Activated CD4-positive, alpha-beta T cell treated with anti-CD3 and anti-CD28 coated beads, Interleukin-2, amount 10 ng/mL, durations not matched to agents 24 days and 14 days (primary cell): ENCODE results near the gene PKDREJ. TPM values are rescaled to one million over a fixed set of nuclear protein-coding genes. Genes with fewer than 3 reads are reported as not detected.
A peak's percentile ranks its signal among the peaks of the same experiment; 100 is the strongest.
"Not testable (repeated sequence)": the region's sequence is repeated elsewhere in the genome, so short reads cannot be mapped to it uniquely, and the experiment has no call there.

Source experiments
- DNase-seq: peaks from one replicate; pipeline ENCODE4 v3.0.0; 2022
- H3K27ac Mint-ChIP-seq: one replicate; pipeline ENCODE4 v1.8.0; 2022; ENCODE audit warnings: mild to moderate bottlenecking, mixed read lengths
- H3K27me3 Mint-ChIP-seq: one replicate; pipeline ENCODE4 v1.8.0; 2022; ENCODE audit warnings: mixed read lengths
- H3K36me3 Mint-ChIP-seq: one replicate; pipeline ENCODE4 v1.8.0; 2022; ENCODE audit warnings: low read depth, mild to moderate bottlenecking, mixed read lengths
- H3K4me1 Mint-ChIP-seq: one replicate; pipeline ENCODE4 v1.8.0; 2021; ENCODE audit warnings: mixed read lengths
- H3K4me3 Mint-ChIP-seq: one replicate; pipeline ENCODE4 v1.8.0; 2022; ENCODE audit warnings: mild to moderate bottlenecking, moderate library complexity, mixed read lengths
- H3K9me3 Mint-ChIP-seq: one replicate; pipeline ENCODE4 v1.8.0; 2021; ENCODE audit warnings: mixed read lengths
- intact Hi-C: fragments of 100-400 bp; cut with micrococcal nuclease; formaldehyde crosslinking; loops from one replicate; pipeline ENCODE4 v1.15.1; 2023
- total RNA-seq: library from RNA; stranded (reverse); gene quantifications from 2 replicates; pipeline ENCODE4 v1.2.3, GENCODE V29; 2022

Gene PKDREJ
- total RNA-seq = not detected in 2 replicates

GRCh38 chr22:46263216-46263590 is at the start of gene PKDREJ:
Gene PKDREJ, minus strand, starts transcription at chr22:46263343. Its CDS starts 21 bp downstream, at chr22:46263322.
- peak within 1 kb of the TSS; percentile 53 for H3K4me3 Mint-ChIP-seq
- peaks cover 75% of the 10 kb centered on the region for H3K27me3 Mint-ChIP-seq
- no peak within 1 kb of the TSS for H3K27ac Mint-ChIP-seq
- peaks cover 13% of the 10 kb centered on the region for H3K9me3 Mint-ChIP-seq
- no peak for DNase-seq
- H3K36me3 Mint-ChIP-seq = peaks cover 12% of the 10 kb centered on the region
- intact Hi-C loops = no loop called here
- H3K4me1 Mint-ChIP-seq = peaks cover 8% of the 10 kb centered on the region

DNA sequence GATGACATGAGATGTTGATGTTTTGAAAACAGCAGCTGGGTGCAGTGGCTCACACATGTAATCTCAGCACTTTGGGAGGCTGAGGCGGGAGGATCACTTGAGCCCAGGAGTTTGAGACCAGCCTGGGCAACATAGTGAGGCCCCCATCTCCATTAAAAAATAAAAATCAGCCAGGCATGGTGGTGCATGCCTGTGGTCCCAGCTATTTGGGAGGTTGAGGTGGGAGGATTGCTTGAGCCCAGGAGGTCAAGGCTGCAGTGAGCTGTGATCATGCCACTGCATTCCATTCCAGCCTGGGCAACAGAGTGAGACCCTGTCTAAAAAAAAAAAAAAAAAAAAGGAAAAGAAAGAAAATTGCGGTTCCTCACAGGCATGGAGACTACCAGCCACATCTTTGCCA is 49.7 kb upstream of the PKDREJ start:
- H3K9me3 Mint-ChIP-seq, intact Hi-C loops, H3K27me3 Mint-ChIP-seq, H3K4me3 Mint-ChIP-seq, DNase-seq, H3K4me1 Mint-ChIP-seq, H3K27ac Mint-ChIP-seq: not testable (repeated sequence)
- peaks cover 39% of the 10 kb centered on the region for H3K36me3 Mint-ChIP-seq

GRCh38 chr22:46312056-46312455 is 48.9 kb upstream of the PKDREJ start:
- Mint-ChIP-seq H3K4me3 (no peak overlapping the region), H3K27ac (no peak overlapping the region), H3K4me1 (peaks cover 8% of the 10 kb centered on the region), H3K36me3 (peaks cover 34% of the 10 kb centered on the region), H3K9me3 (no peaks in the 10 kb centered on the region), H3K27me3 (no peaks in the 10 kb centered on the region)
- DNase-seq = no peak
- intact Hi-C loops = no loop called here

DNA sequence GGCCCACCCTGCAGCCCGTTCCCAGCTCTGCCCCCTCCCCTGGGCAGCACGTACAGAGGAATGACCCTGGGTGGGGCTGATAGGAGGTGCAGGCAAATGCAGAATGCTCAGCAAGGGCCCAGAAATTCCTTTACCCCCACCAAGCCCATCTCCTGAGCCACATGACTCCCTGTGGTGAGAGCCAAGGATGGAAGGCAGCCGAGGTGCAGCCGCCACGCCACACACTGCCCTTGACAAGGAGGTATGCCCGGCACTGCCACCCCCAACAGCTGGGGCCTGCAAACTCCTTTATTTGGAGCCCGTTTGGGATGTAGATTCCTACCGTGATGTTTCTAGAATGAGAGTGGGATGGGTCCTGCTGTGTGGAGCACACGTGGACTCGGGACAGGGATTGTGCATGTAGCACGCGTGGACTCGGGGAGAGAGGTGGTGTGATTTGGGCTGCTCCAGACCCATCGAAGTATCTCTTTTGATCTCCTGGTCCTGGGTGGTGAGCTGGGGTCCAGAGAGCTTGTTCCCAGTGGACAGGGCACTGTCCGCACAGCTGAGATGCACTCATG is 46.5 kb upstream of the PKDREJ start:
- Mint-ChIP-seq H3K36me3 (peaks cover 39% of the 10 kb centered on the region), H3K27ac (no peak overlapping the region), H3K9me3 (no peaks in the 10 kb centered on the region), H3K4me3 (no peak overlapping the region), H3K4me1 (peaks cover 12% of the 10 kb centered on the region), H3K27me3 (no peaks in the 10 kb centered on the region)
- intact Hi-C loops = no loop called here
- DNase-seq = no peak

- DNase-seq = no peak
- Mint-ChIP-seq H3K4me3 (no peak overlapping the region), H3K27ac (no peak overlapping the region), H3K9me3 (no peaks in the 10 kb centered on the region), H3K4me1 (peaks cover 19% of the 10 kb centered on the region), H3K27me3 (no peaks in the 10 kb centered on the region), H3K36me3 (peaks cover 46% of the 10 kb centered on the region)
- intact Hi-C loops = no loop called here
Observed at GRCh38 chr22:46308283-46308988, 45.3 kb upstream of the PKDREJ start.

- intact Hi-C loops = no loop called here
- Mint-ChIP-seq H3K4me1 (peaks cover 36% of the 10 kb centered on the region), H3K36me3 (peaks cover 47% of the 10 kb centered on the region)
Observed at GRCh38 chr22:46303347-46303965, 40.3 kb upstream of the PKDREJ start.

GRCh38 chr22:46300491-46300890 is 37.3 kb upstream of the PKDREJ start:
- H3K4me1 Mint-ChIP-seq = peaks cover 44% of the 10 kb centered on the region
- no peak overlapping the region for H3K4me3 Mint-ChIP-seq
- DNase-seq = no peak
- H3K9me3 Mint-ChIP-seq = no peaks in the 10 kb centered on the region
- no peak overlapping the region for H3K27ac Mint-ChIP-seq
- intact Hi-C loops = no loop called here
- no peaks in the 10 kb centered on the region for H3K27me3 Mint-ChIP-seq
- H3K36me3 Mint-ChIP-seq = peaks cover 43% of the 10 kb centered on the region

More at GRCh38 chr22:46303347-46303965, 40.3 kb upstream of the PKDREJ start:
- Mint-ChIP-seq H3K27me3 (no peaks in the 10 kb centered on the region), H3K9me3 (no peaks in the 10 kb centered on the region), H3K27ac (peak overlapping the region; percentile 30), H3K4me3 (peak overlapping the region; percentile 1)
- no peak for DNase-seq

DNA sequence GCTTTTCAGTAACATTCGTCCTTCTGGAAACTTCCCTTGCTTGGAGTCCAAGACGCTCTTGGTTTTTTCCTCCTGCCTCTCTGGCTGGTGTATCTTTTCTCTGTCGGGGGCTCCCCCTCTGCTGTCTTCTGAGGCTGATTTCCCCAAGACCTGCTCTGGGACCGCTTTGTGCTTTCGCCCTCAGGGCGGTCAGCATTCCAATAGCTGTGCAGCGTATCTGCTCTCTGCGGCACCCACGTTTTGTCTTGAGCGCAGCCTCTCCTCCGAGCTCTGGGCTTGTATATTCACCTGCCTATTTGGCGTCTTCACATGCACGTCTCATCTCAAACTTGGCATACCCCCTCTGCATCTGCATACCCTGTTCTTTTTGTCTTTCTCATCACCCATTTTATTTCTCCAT is 36.0 kb upstream of the PKDREJ start:
- no peaks in the 10 kb centered on the region for H3K27me3 Mint-ChIP-seq
- H3K4me1 Mint-ChIP-seq = peaks cover 49% of the 10 kb centered on the region
- H3K9me3 Mint-ChIP-seq = no peaks in the 10 kb centered on the region
- peaks cover 43% of the 10 kb centered on the region for H3K36me3 Mint-ChIP-seq
- H3K27ac Mint-ChIP-seq = no peak overlapping the region
- intact Hi-C loops = loop anchor here (5.0 kb wide), 3 partner anchors 47 to 177 kb away; partner anchors contain the start of genes CDPF1 and PPARA
- no peak for DNase-seq
- peak overlapping the region; percentile 91 for H3K4me3 Mint-ChIP-seq

DNA sequence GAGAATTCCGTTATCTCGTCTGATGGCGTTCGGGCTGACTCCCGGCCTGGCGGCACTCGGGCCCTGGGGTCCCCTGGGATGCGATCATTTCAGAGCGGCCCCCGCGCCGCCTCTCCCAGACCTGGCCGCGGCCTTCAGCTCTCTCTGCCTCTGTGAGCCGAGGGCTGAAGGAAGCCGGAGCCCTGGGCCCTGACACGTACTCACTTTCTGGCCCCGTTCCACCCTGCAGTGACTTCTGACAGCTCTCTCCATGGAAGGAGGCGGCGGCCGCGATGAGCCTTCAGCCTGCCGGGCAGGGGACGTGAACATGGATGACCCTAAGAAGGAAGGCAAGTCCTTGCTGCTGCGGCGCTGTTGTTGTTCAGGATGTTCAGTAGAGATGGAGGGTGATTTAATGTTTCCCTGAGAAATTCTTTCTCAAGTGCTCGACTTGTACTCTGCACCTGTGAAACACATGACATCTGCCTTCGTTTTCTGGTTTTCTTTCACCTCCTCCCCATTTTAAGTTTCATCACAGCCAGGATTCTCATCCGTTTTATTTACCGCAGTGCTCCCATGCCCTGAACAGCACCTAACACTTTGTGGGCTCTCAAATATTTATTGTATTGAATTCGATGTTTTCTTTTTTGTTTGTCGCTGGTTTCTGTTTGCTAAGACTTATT is 34.1 kb upstream of the PKDREJ start:
- H3K4me1 Mint-ChIP-seq = peaks cover 44% of the 10 kb centered on the region
- H3K36me3 Mint-ChIP-seq = peaks cover 44% of the 10 kb centered on the region
- peak overlapping the region; percentile 68 for H3K27ac Mint-ChIP-seq
- no peaks in the 10 kb centered on the region for H3K9me3 Mint-ChIP-seq
- H3K4me3 Mint-ChIP-seq = peak overlapping the region; percentile 91
- intact Hi-C loops = loop anchor here (5.0 kb wide), 3 partner anchors 45 to 175 kb away; partner anchors contain the start of genes CDPF1 and PPARA
- DNase-seq = peak; percentile 77
- H3K27me3 Mint-ChIP-seq = no peaks in the 10 kb centered on the region

DNA sequence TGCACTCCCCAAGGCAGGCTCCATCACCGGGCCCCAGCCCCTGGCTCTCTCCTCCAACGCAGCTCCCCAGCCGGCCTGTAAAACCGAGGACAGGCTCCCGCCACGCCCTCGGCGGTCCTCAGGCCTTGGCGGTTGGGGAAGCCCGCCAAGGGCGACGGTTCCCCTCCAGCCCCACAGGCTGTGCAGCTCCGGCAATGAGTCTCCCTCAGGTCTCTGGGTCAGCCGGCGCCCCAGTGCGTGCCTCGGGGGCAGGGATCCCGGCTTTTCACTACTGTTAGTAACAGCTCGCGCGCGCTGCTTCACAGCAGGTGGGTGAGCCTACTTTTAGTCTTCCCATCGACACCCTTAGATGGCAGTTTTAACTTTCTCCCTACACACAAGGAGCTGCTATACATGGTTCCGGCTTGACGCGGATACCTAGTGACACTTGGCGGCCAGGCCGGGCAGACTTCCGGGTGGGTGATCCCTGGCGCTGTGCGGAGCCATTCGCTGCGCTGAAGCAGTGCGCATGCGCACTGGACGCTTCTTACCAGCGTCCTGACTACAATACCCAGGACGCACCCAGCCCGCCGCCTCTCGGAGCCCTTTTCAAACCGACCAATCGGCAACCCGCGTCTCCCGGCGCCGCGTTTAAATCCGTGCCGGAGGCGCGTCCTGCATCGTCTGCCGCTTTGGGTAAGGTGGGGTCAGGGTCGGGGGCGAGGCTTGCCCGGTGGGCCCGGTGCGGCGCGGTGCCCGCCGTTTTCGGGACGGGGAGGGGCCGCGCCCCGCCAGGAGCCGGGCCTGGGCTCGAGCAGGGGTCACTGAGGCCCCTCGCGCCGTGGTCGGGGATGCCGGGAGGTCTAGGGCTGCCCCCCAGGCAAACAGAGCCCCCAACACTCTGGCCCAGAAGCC is 33.4 kb upstream of the PKDREJ start, which contains the start of gene GTSE1:
GTSE1 (plus strand) TSS at position 614 of the 894 bp plus-strand sequence. CDS start 531 bp downstream, outside the sequence.
- intact Hi-C loops = loop anchor here (5.0 kb wide), 3 partner anchors 44 to 174 kb away; partner anchors contain the start of genes CDPF1 and PPARA
- Mint-ChIP-seq H3K4me1 (peaks cover 44% of the 10 kb centered on the region), H3K4me3 (peak within 1 kb of the TSS; percentile 91), H3K27me3 (no peaks in the 10 kb centered on the region), H3K9me3 (no peaks in the 10 kb centered on the region), H3K27ac (peak within 1 kb of the TSS; percentile 94), H3K36me3 (peaks cover 47% of the 10 kb centered on the region)
- peak; percentile 99 for DNase-seq

DNA sequence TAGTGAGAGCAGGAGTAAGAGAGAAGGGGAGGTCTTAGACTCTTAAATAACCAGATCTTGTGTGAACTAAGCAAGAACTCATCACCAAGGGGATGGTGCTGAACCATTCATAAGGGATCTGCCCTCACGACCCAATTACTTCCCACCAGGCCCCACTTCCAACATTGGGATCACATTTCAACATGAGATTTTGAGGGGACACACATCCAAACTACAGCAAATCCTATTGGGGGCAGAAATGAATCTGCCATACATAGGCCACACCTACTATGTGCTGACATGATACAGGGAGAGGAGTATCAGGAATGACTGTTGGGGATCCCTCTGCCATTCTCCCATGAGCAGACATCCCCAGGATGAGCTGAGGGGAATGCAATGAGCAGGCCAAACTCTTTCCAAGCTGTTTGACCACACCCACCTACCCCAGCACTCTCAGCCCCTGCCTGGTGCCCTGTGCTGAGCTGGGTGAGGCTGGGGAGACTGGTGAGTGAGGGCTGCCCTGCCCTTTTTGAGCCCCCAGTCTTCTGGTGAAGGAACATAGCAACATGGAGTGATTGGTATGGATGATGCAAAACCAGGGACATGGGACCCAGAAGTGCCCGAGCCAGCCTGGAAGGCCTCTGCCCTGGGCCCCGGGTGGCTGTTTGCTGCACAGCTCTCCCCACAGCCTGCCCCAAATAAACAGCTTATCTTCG is 32.3 kb upstream of the PKDREJ start:
- intact Hi-C loops = loop anchor here (5.0 kb wide), 3 partner anchors 43 to 173 kb away; partner anchors contain the start of genes CDPF1 and PPARA
- Mint-ChIP-seq H3K27me3 (no peaks in the 10 kb centered on the region), H3K4me1 (peaks cover 41% of the 10 kb centered on the region), H3K4me3 (peak overlapping the region; percentile 91), H3K27ac (peak overlapping the region; percentile 94), H3K36me3 (peaks cover 48% of the 10 kb centered on the region), H3K9me3 (no peaks in the 10 kb centered on the region)
- DNase-seq = peak; percentile 61

- DNase-seq = no peak
- H3K4me1 Mint-ChIP-seq = peaks cover 41% of the 10 kb centered on the region
- intact Hi-C loops = loop anchor here (5.0 kb wide), 3 partner anchors 42 to 172 kb away; partner anchors contain the start of genes CDPF1 and PPARA
- peaks cover 50% of the 10 kb centered on the region for H3K36me3 Mint-ChIP-seq
- H3K27ac Mint-ChIP-seq = no peak overlapping the region
- peak overlapping the region; percentile 91 for H3K4me3 Mint-ChIP-seq
- H3K27me3 Mint-ChIP-seq = no peaks in the 10 kb centered on the region
- H3K9me3 Mint-ChIP-seq = no peaks in the 10 kb centered on the region
Observed at GRCh38 chr22:46294784-46295183, 31.6 kb upstream of the PKDREJ start.
